GM12878 (cell line): ENCODE results near the gene CELSR1. TPM values are rescaled to one million over a fixed set of nuclear protein-coding genes. Genes with fewer than 3 reads are reported as not detected.

Experiments
- ATAC-seq: fragments of 200-7000 bp; cut with Tn5 transposase; 3 replicates; pipeline ENCODE4 v1.9.1; 2020; ENCODE audit warnings: mild to moderate bottlenecking, moderate library complexity
- BruUV-seq: library from RNA; stranded (reverse); fragments of 400-500 nt; replicated peaks from 2 replicates; lab custom pipeline; 2021; lab: Mats Ljungman, UMichigan
- CTCF ChIA-PET: fragments of 300-600 bp; sonication (Branson Sonifier 250); formaldehyde crosslinking; extraction: SDS; loops from one replicate; lab custom pipeline; 2021; ENCODE audit warnings: inconsistent platforms; lab: Yijun Ruan, JAX
- POLR2A ChIA-PET: fragments of 350-600 bp; formaldehyde crosslinking; extraction: SDS; loops from one replicate; lab custom pipeline; 2021; ENCODE audit warnings: inconsistent platforms; lab: Charles Lee
- RAD21 ChIA-PET: fragments of 300-600 bp; sonication (Branson Sonifier 250); formaldehyde crosslinking; loops from one replicate; lab custom pipeline; 2023; ENCODE audit warnings: antibody characterized with exemption; ENCODE audit not compliant: unreplicated experiment; lab: Charles Lee
- SMC1A ChIA-PET: fragments of 300-600 bp; sonication (Branson Sonifier 250); formaldehyde crosslinking; loops from one replicate; lab custom pipeline; 2023; ENCODE audit not compliant: unreplicated experiment, uncharacterized antibody; lab: Charles Lee
- DNase-seq: peaks from one replicate; pipeline ENCODE4 v3.0.0-alpha.2; 2011; ENCODE audit warnings: low read depth, low spot score
- FAIRE-seq: peaks from 3 replicates; lab custom pipeline; 2011; peaks lifted over from hg19 to GRCh38; lab: Jason Lieb, UNC
- H2AFZ ChIP-seq: 2 replicates; pipeline ENCODE4 v1.6.0; 2011; ENCODE audit warnings: low read depth, low read length, control low read depth; ENCODE audit not compliant: control insufficient read depth
- H3K27ac ChIP-seq: 2 replicates; pipeline ENCODE4 v1.5.1; 2011; ENCODE audit warnings: control low read depth; ENCODE audit not compliant: control insufficient read depth, insufficient read depth
- H3K27me3 ChIP-seq, 2 experiments: replicated peaks in 1 of 2; 2 replicates each; pipeline versions ENCODE4 v1.6.0 to v1.6.1; 2011; ENCODE audit warnings: low read length in 1 of 2; ENCODE audit not compliant: control insufficient read depth in 2 of 2, insufficient read depth in 2 of 2
- H3K36me3 ChIP-seq, 2 experiments: 2 replicates each; pipeline ENCODE4 v1.5.1; 2011; ENCODE audit warnings: low read length in 1 of 2; ENCODE audit not compliant: control insufficient read depth in 2 of 2, insufficient read depth in 2 of 2
- H3K4me1 ChIP-seq: 2 replicates; pipeline ENCODE4 v1.6.1; 2011; ENCODE audit warnings: mild to moderate bottlenecking, low read length, moderate library complexity, mixed read lengths; ENCODE audit not compliant: control insufficient read depth, insufficient read depth
- H3K4me2 ChIP-seq: 2 replicates; pipeline ENCODE4 v1.6.0; 2011; ENCODE audit warnings: control low read depth; ENCODE audit not compliant: control insufficient read depth, insufficient read depth
- H3K4me3 ChIP-seq: fragments of 200-600 bp; sonication (generic); 2 replicates; pipeline ENCODE4 v1.5.1; 2016
- H3K79me2 ChIP-seq: 2 replicates; pipeline ENCODE4 v1.6.0; 2011; ENCODE audit warnings: low read length; ENCODE audit not compliant: control insufficient read depth, insufficient read depth
- H3K9ac ChIP-seq: 2 replicates; pipeline ENCODE4 v1.8.0; 2011; ENCODE audit warnings: low read length, control low read depth, mixed read lengths; ENCODE audit not compliant: control insufficient read depth, insufficient read depth
- H3K9me3 ChIP-seq: replicated peaks from 3 replicates; pipeline ENCODE4 v1.5.1; 2011; ENCODE audit warnings: mild to moderate bottlenecking, low read length; ENCODE audit not compliant: control insufficient read depth, insufficient read depth
- H4K20me1 ChIP-seq: 2 replicates; pipeline ENCODE4 v1.6.0; 2011; ENCODE audit not compliant: control insufficient read depth, insufficient read depth
- CBFB ChIP-seq: IDR thresholded peaks from 2 replicates; pipeline ENCODE4 v1.6.1; 2016; ENCODE audit warnings: antibody characterized with exemption, low read depth
- CREM ChIP-seq: IDR thresholded peaks from 2 replicates; pipeline ENCODE4 v1.6.1; 2014; ENCODE audit warnings: antibody characterized with exemption, low read depth
- CTCF ChIP-seq, 3 experiments: IDR thresholded peaks in 2 of 3; conservative IDR thresholded peaks in 1 of 3; 2 replicates each; pipeline ENCODE4 v1.5.1; 2011; ENCODE audit warnings: low read depth in 3 of 3, low read length in 3 of 3, mild to moderate bottlenecking in 3 of 3, control low read depth in 2 of 3, moderate library complexity in 2 of 3, inconsistent platforms in 1 of 3, mixed read lengths in 1 of 3; ENCODE audit not compliant: control insufficient read depth in 2 of 3, insufficient read depth in 1 of 3; ENCODE audit errors: extremely low read depth in 1 of 3
- FOS ChIP-seq: IDR thresholded peaks from 3 replicates; pipeline ENCODE4 v1.6.1; 2011; ENCODE audit warnings: borderline replicate concordance; ENCODE audit not compliant: insufficient read length; ENCODE audit errors: extremely low read depth
- MYB ChIP-seq: fragments of 150-350 bp; IDR thresholded peaks from 2 replicates; pipeline ENCODE4 v1.6.1; 2014; ENCODE audit warnings: mild to moderate bottlenecking, low read depth, low read length, borderline replicate concordance
- NFIC ChIP-seq: IDR thresholded peaks from 2 replicates; pipeline ENCODE4 v1.6.1; 2012; ENCODE audit warnings: low read depth, mild to moderate bottlenecking, inconsistent platforms, low read length, moderate library complexity
- NKRF ChIP-seq: fragments of 450-650 bp; conservative IDR thresholded peaks from 2 replicates; pipeline ENCODE4 v1.6.1; 2017; ENCODE audit warnings: mild to moderate bottlenecking, moderate library complexity
- POLR2AphosphoS2 ChIP-seq: IDR thresholded peaks from 2 replicates; pipeline ENCODE4 v1.6.1; 2011; ENCODE audit warnings: low read depth, mild to moderate bottlenecking, low read length, improper control_type of control experiment, moderate library complexity
- POLR2AphosphoS5 ChIP-seq: IDR thresholded peaks from 2 replicates; pipeline ENCODE4 v1.6.1; 2011; ENCODE audit warnings: mild to moderate bottlenecking, low read length, inconsistent platforms
- SMARCA5 ChIP-seq: fragments of 450-650 bp; IDR thresholded peaks from 2 replicates; pipeline ENCODE4 v1.6.1; 2017; ENCODE audit warnings: mild to moderate bottlenecking
- SREBF2 ChIP-seq: IDR thresholded peaks from 2 replicates; pipeline ENCODE4 v1.6.1; 2012; ENCODE audit warnings: mild to moderate bottlenecking, low read length
- ZBTB33 ChIP-seq: fragments of 450-650 bp; IDR thresholded peaks from 2 replicates; pipeline ENCODE4 v1.6.1; 2017; ENCODE audit warnings: mild to moderate bottlenecking
- ZNF24 ChIP-seq: fragments of 450-650 bp; IDR thresholded peaks from 2 replicates; pipeline ENCODE4 v1.6.1; 2017; ENCODE audit warnings: antibody characterized with exemption, mild to moderate bottlenecking
- WGBS: methylation state at CpG from one replicate; pipeline ENCODE4 v1.1.6; 2016; ENCODE audit warnings: low lambda C conversion rate; ENCODE audit not compliant: insufficient replicate concordance, insufficient coverage; ENCODE audit errors: missing lambda C conversion rate; 5-methylcytosine and 5-hydroxymethylcytosine counted together
- in situ Hi-C: fragments of 300-500 bp; cut with MboI; formaldehyde crosslinking; loops from 9 replicates; pipeline ENCODE4 v1.14.3; 2018; ENCODE audit warnings: mixed read lengths
- intact Hi-C: fragments of 100-400 bp; cut with micrococcal nuclease; formaldehyde crosslinking; loops from one replicate; pipeline ENCODE4 v1.14.2; 2022; ENCODE audit not compliant: unreplicated experiment
- polyA plus RNA-seq, 11 experiments: library from polyadenylated mRNA; depleted of rRNA in 4 of 11; unstranded in 6 of 11; stranded (reverse) in 5 of 11; fragments of >200 nt; fragmentation: Nextera tagmentation in 4 of 11; fragmentation: Illumina TruSeq in 1 of 11; extraction: Ambion mirVana in 4 of 11; extraction: Trizol in 1 of 11; gene quantifications; 1 replicate in 1 of 11; 2 replicates in 10 of 11; pipeline versions ENCODE4 v1.2.1 to v1.2.3, GENCODE V29; 2011 to 2016; ENCODE audit warnings: inconsistent platforms in 2 of 11, missing spikeins in 2 of 11, low read depth in 1 of 11
- total RNA-seq, 4 experiments: library from RNA; depleted of rRNA in 3 of 4; stranded (reverse); fragments of >200 nt in 3 of 4; fragmentation: Illumina TruSeq in 1 of 4; extraction: Trizol in 1 of 4; gene quantifications; 2 replicates each; pipeline versions ENCODE4 v1.2.1 to v1.2.3, GENCODE V29; 2013 to 2021

CELSR1 gene
- total and polyA plus RNA-seq, 10 of the 15 experiments (the other 5 are each of a cell fraction or from before 2014, with no cell fraction given), result 0.05 to 1.7 (median 0.35) TPM; not detected in 2

GRCh38 chr22:46374663-46375474 is 162.6 kb downstream of the CELSR1 start:
- no peaks in the 10 kb centered on the region for H3K79me2 ChIP-seq
- H3K4me3 ChIP-seq, result no peak overlapping the region
- peaks cover 3% of the 10 kb centered on the region; the same call in 2 of the 3 replicates for H3K9me3 ChIP-seq
- no peak for DNase-seq
- intact Hi-C loops, result no loop called here
- H4K20me1 ChIP-seq, result no peaks in the 10 kb centered on the region
- ATAC-seq, result no peak
- ChIA-PET CTCF (no interaction called here), SMC1A (no interaction called here), RAD21 (no interaction called here), POLR2A (no interaction called here)
- BruUV-seq, result no TSS peak
- WGBS, result 71% methylated on average over 38 of the region's 38 CpGs
- H2AFZ ChIP-seq, result no peak overlapping the region
- no peak overlapping the region for H3K4me2 ChIP-seq
- no peak for FAIRE-seq
- H3K27me3 ChIP-seq, result no peaks in the 10 kb centered on the region
- H3K27ac ChIP-seq, result no peak overlapping the region
- no peak overlapping the region for H3K9ac ChIP-seq
- H3K4me1 ChIP-seq, result peaks cover 6% of the 10 kb centered on the region
- in situ Hi-C loops, result no loop called here
- H3K36me3 ChIP-seq, result no peaks in the 10 kb centered on the region
- TF ChIP-seq CTCF (IDR thresholded peaks at IDR 0.05 in 2 of 3, conservative IDR thresholded peaks at IDR 0.05 in 1 of 3; ENCODE audit: control insufficient read depth in 2 of 3, extremely low read depth in 1 of 3, insufficient read depth in 1 of 3, low read depth in 3 of 3, low read length in 3 of 3) (no peak), SMARCA5 (no peak), NFIC (no peak), SREBF2 (no peak), MYB (no peak), FOS (no peak), ZBTB33 (no peak), CREM (no peak), CBFB (no peak), ZNF24 (no peak), POLR2AphosphoS2 (no peak), NKRF (no peak), POLR2AphosphoS5 (no peak)
